HUDEP-2 (cell line): ENCODE results near the gene ADGRG1.

ENCODE experiments used
- DNase-seq, 76 experiments: peaks; one replicate each; lab custom pipeline; 2025; ENCODE audit not compliant: unreplicated experiment in 76 of 76; lab: John Stamatoyannopoulos, UW

The ADGRG1 gene

GRCh38 chr16:57680842-57681375 lies 52.5 kb downstream of the ADGRG1 start:
- DNase-seq: peak in 1 of 76 experiments; percentile 9

DNA sequence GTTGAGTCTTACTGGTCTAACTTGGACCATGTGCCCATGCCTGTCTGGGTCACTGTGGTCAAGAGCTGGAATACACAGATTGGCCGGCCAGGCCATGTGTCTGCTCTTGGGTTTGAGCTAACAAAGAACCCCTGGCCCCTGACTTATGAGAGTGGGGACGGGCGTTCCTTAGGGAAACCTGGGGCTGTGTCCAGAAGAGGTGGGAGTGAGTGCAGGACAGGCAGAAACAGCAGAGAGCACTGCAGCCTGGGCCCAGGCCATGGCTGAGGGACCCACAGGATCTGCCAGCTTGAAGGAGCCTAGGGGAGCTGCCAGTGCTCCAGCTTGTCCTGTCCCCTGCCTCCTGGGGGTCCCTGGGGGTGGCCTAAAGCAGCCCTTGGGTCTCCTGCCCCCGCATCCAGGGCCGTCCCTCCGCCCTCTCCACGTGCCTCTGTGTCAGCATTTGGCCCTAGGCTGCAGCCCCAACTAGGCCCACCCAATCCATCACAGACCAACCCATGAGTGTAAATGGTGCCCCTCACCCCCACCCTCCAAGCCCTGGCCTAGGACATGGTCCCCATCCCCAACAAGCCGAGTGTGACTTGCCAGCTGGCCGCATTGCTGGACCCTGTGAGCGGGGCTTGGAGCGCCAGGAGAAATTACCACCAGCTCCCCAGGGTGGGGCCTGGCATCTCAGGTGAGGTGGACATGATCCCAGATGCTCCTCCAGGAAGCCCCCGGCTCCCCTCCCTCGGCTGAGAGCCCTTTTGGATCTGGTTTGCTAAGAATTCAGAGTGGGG lies 53.7 kb downstream of the ADGRG1 start:
- no peak for DNase-seq

GRCh38 chr16:57682809-57683635 lies 54.6 kb downstream of the ADGRG1 start:
- DNase-seq: no peak

GRCh38 chr16:57683636-57684545 lies 55.5 kb downstream of the ADGRG1 start:
- DNase-seq: no peak

- DNase-seq: no peak
Observed at GRCh38 chr16:57684626-57685358, 56.4 kb downstream of the ADGRG1 start.

DNA sequence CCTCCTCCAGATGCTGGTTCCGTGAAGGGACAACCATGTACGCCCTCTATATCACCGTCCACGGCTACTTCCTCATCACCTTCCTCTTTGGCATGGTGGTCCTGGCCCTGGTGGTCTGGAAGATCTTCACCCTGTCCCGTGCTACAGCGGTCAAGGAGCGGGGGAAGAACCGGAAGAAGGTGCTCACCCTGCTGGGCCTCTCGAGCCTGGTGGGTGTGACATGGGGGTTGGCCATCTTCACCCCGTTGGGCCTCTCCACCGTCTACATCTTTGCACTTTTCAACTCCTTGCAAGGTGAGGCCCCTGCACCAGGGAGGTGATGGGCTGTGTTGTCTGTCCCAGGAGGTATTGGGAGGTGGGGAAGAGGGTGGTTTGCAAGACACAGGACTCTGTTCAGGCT lies 57.2 kb downstream of the ADGRG1 start:
- no peak for DNase-seq

- no peak for DNase-seq
Observed at GRCh38 chr16:57686577-57686976, 58.1 kb downstream of the ADGRG1 start.

DNA sequence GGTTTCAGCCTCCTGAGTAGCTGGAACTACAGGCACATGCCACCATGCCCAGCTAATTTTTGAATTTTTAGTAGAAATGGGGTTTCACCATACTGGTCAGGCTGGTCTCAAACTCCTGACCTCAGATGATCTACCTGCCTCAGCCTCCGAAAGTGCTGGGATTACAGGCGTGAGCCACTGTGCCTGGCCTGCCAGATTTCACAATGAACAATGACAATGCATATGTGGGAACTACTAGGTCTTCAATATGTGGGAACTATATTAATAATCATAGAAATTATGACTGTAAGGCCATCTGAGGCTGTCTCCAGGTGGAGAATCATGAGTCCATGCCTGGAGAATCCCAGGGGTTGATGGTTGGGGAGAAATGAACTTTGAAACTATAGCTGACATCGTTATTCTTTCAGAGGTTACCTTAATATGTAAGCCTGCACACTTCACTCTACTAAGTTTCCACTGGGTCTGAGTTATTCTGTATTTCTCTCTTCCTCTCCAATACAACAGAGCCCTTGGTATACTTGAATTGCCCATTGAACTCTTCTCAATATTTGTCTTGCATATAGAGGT lies 59.0 kb downstream of the ADGRG1 start:
- DNase-seq: peak in 12 of 76 experiments; percentile 37 to 89 (median 80)

DNA sequence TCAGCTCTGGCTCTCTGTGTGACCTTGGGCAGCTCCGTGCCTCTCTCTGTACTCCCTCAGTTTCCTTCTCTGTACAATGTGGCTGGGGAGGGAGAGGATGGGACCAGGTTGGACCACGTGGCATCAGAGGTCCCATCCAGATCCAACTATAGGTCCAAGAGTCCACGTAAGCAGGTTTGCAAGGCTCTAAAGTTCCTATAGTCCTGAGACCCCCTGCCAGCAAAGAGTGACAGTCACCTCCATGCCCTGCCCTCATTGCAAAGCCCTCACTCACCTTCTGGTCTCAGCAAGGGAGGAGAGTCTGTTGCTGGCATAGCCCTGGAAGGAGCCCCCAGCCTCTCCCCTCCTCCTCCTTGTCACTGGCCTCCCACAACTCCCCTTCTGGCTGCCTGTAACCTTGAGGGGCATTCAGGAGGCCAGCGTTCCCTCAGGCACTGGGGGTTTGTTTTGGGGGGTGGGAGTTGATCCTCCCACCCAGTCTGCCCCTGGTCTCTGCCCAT lies 60.1 kb downstream of the ADGRG1 start:
- no peak for DNase-seq

GRCh38 chr16:57688987-57689761 lies 60.7 kb downstream of the ADGRG1 start:
- DNase-seq: peak in 1 of 76 experiments; percentile 10

- DNase-seq: peak in 74 of 76 experiments; percentile 25 to 92 (median 66)
Observed at GRCh38 chr16:57689762-57690558, 61.5 kb downstream of the ADGRG1 start.

GRCh38 chr16:57690782-57691471 lies 62.5 kb downstream of the ADGRG1 start:
- peak in 23 of 76 experiments; percentile 7 to 50 (median 23) for DNase-seq

GRCh38 chr16:57692636-57693035 lies 64.2 kb downstream of the ADGRG1 start:
- DNase-seq: no peak

DNA sequence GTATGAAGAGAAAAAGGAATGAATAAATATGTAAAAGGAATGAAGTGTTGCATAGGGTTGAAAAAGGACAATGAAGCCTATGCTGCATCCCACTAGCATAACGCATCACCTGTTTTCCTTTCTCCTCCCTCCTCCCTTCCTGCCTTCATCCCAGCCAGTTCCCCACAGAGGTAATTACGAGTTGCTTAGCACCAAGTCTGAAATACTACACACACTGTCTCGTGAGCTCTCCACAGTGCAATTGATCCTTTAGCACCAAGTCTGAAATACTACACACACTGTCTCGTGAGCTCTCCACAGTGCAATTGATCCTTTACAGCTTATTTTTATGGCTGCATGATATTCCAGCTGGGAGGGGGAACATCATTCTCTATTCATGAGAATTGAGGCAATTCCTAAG lies 65.1 kb downstream of the ADGRG1 start:
- DNase-seq: no peak

- no peak for DNase-seq
Observed at GRCh38 chr16:57694231-57694724, 65.8 kb downstream of the ADGRG1 start.

DNA sequence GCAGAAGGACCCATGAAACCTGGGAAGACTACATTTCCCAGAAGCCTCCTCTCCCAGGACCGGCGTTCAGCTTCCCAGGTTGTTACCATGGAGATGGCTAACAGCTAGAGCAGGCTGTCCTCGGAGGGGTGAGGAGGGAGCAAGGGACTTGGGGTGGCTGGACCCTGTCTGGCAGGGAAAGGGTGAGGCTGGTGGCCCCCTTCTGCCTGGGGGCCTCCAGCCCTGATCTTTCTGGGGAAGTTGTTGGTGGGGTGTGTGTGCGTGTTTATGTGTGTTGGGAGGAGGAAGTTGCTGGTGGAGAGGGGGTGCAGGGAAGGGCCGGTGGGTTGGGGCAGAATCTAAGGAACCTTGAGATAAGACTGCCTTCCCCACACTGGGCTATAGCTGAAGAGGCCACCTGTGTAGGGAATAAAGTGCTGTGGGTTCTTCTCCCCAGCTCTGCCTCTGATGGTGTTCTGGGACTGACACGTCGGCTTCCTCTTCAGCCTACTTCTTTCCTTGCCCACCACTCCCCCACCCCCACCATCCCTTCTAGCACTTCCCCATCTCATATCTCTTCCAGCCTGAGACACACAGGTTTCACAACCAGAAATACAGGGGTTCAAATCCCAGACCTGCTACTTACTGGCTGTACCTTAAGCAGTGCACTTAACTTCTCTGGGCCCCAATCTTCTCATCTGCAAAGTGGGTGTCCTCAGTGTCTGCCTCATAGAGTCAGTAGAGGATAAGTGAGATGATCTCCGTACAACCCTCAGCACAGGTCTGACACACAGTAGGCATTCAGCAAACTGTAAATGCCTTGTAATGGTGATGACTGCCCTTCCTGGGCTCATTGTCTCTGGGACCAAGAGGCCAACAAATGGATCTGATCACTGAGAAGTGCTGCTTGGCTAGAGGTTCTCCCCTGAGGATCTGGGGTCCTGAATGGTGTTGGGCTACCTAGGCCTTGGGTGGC lies 66.6 kb downstream of the ADGRG1 start, which contains the start of gene DRC7:
Gene DRC7 (plus strand): TSS at position 82 of the 955 bp plus-strand sequence. CDS start 3,144 bp downstream, outside the sequence.
- DNase-seq: peak in 54 of 76 experiments; percentile 3 to 70 (median 36)
